ENCODE data around the gene IL15RA.
"Not testable (repeated sequence)": the region's sequence is repeated elsewhere in the genome, so short reads cannot be mapped to it uniquely, and the experiment has no call there.

DNA sequence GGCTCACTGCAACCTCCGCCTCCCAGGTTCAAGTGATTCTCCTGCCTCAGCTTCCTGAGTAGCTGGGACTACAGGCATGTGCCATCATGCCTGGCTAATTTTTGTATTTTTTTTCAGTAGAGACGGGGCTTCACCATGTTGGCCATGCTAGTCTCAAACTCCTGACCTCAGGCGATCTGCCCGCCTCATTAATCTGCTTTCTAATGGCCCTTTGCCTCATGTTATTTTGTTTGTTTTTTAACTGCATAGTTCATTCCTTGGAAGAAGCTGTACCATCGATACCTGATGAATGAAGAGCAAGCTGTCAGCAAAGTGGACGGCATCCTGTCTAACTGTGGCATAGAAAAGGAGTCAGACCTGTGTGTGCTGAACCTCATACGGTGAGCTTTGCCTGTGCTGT is 68.7 kb downstream of the IL15RA start:
- TF ChIP-seq POLR2A (IDR thresholded peaks at IDR 0.05; ENCODE audit: low read depth, low read length); POLR2AphosphoS5 (IDR thresholded peaks at IDR 0.05; ENCODE audit: low read depth, low read length); TAF1 (IDR thresholded peaks at IDR 0.05; ENCODE audit: borderline replicate concordance, low read depth, low read length): not testable (repeated sequence)
